DND-41 (cell line): Measurements from ENCODE around the gene RBM22.

Experiments
- ATAC-seq: fragments of 200-7000 bp; cut with Tn5 transposase; 3 replicates; pipeline ENCODE4 v1.9.1; 2021; ENCODE audit warnings: low read depth; ENCODE audit not compliant: insufficient read depth
- DNase-seq: peaks from one replicate; pipeline ENCODE4 v3.0.0-alpha.2; 2020
- H2AFZ ChIP-seq: 2 replicates; pipeline ENCODE4 v1.6.0; 2012; ENCODE audit warnings: low read depth, low read length
- H3K27ac ChIP-seq: 2 replicates; pipeline ENCODE4 v1.5.1; 2012; ENCODE audit warnings: low read length, inconsistent platforms
- H3K27me3 ChIP-seq: fragments of 200-600 bp; sonication (generic); 2 replicates; pipeline ENCODE4 v1.6.0; 2012; ENCODE audit warnings: low read length, mild to moderate bottlenecking, inconsistent platforms; ENCODE audit not compliant: insufficient read depth, poor library complexity
- H3K36me3 ChIP-seq: 2 replicates; pipeline ENCODE4 v1.5.1; 2012; ENCODE audit warnings: low read length, inconsistent platforms; ENCODE audit not compliant: insufficient read depth
- H3K4me1 ChIP-seq: 2 replicates; pipeline ENCODE4 v1.5.1; 2012; ENCODE audit warnings: mild to moderate bottlenecking, low read length; ENCODE audit not compliant: insufficient read depth
- H3K4me2 ChIP-seq: 2 replicates; pipeline ENCODE4 v1.6.0; 2012; ENCODE audit warnings: mild to moderate bottlenecking, moderate library complexity, low read length, inconsistent platforms; ENCODE audit not compliant: insufficient read depth
- H3K4me3 ChIP-seq, 2 experiments: fragments of 200-600 bp in 1 of 2; shearing (Covaris generic) in 1 of 2; 2 replicates each; pipeline ENCODE4 v1.5.1; 2012 to 2016; ENCODE audit warnings: inconsistent platforms in 2 of 2, low read length in 2 of 2, mild to moderate bottlenecking in 2 of 2, low read depth in 1 of 2, moderate library complexity in 1 of 2
- H3K79me2 ChIP-seq: 2 replicates; pipeline ENCODE4 v1.6.0; 2012; ENCODE audit warnings: low read length, inconsistent platforms; ENCODE audit not compliant: insufficient read depth
- H3K9ac ChIP-seq: 2 replicates; pipeline ENCODE4 v1.6.0; 2012; ENCODE audit warnings: low read depth, mild to moderate bottlenecking, inconsistent platforms, low read length, moderate library complexity
- H3K9me3 ChIP-seq: 2 replicates; pipeline ENCODE4 v1.5.1; 2012; ENCODE audit warnings: low read length, moderate library complexity, mild to moderate bottlenecking, inconsistent platforms; ENCODE audit not compliant: insufficient read depth, severe bottlenecking
- H4K20me1 ChIP-seq: 2 replicates; pipeline ENCODE4 v1.6.0; 2012; ENCODE audit warnings: low read length; ENCODE audit not compliant: insufficient read depth
- EZH2 ChIP-seq: IDR thresholded peaks from 3 replicates; pipeline ENCODE4 v1.6.1; 2012; ENCODE audit warnings: borderline replicate concordance, low read depth, mild to moderate bottlenecking, moderate library complexity, low read length, inconsistent platforms; ENCODE audit not compliant: severe bottlenecking
- TF ChIP-seq, protein P1 (sequence below): IDR thresholded peaks from 2 replicates; pipeline ENCODE4 v1.5.1; 2012; ENCODE audit warnings: borderline replicate concordance, low read length, moderate library complexity, mild to moderate bottlenecking; ENCODE audit not compliant: poor library complexity, severe bottlenecking; ENCODE audit errors: extremely low read depth

The RBM22 gene

DNA sequence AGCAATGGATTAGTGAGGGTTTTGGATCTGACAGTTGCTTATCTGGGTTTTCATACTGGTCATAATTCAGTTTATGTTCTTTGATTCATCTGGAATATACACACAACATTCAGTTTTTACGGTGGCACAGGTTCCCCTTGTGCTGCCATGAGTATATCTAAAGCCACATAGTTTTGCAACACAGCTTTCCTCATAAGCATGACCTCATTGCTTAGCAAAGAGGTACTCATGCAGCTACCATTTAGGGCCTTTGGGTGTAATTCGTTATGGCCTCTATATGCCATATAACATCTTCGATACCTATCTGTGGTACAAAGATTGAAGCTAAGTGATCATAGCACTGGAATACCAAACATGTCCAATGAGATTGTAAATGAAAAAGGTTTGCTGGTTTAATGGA, 2.9 kb upstream of the RBM22 start:
- Histone ChIP-seq H3K27ac (no peak overlapping the region), H3K4me2 (no peak overlapping the region), H3K36me3 (peaks cover 17% of the 10 kb centered on the region), H3K9me3 (no peaks in the 10 kb centered on the region), H3K79me2 (peaks cover 21% of the 10 kb centered on the region), H3K27me3 (no peaks in the 10 kb centered on the region), H3K9ac (no peak overlapping the region), H4K20me1 (peaks cover 6% of the 10 kb centered on the region; the same call in 1 of the 2 replicates), H3K4me1 (peaks cover 26% of the 10 kb centered on the region), H3K4me3 (no peak overlapping the region), H2AFZ (no peak overlapping the region)
- TF ChIP-seq EZH2, result no peak
- TF ChIP-seq, protein P1, sequence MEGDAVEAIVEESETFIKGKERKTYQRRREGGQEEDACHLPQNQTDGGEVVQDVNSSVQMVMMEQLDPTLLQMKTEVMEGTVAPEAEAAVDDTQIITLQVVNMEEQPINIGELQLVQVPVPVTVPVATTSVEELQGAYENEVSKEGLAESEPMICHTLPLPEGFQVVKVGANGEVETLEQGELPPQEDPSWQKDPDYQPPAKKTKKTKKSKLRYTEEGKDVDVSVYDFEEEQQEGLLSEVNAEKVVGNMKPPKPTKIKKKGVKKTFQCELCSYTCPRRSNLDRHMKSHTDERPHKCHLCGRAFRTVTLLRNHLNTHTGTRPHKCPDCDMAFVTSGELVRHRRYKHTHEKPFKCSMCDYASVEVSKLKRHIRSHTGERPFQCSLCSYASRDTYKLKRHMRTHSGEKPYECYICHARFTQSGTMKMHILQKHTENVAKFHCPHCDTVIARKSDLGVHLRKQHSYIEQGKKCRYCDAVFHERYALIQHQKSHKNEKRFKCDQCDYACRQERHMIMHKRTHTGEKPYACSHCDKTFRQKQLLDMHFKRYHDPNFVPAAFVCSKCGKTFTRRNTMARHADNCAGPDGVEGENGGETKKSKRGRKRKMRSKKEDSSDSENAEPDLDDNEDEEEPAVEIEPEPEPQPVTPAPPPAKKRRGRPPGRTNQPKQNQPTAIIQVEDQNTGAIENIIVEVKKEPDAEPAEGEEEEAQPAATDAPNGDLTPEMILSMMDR, result no peak
- DNase-seq (no peak), ATAC-seq (no peak)

DNA sequence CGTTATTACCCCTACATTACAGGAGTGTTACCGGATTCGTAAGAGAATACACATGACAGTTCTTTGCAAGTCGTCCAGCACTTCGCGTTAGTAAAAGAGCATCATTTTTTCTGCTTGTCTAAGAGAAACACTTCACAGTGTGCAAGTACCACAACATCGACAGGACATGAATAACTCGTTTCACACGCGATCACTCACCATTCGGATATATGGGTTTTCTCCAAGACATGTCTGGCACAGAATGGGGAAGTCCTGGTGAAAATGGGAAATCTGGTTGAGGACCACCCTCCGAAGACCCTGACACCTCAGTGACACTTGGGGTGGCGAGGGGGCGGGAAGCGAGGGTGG, 642 bp downstream of the RBM22 start:
- no peak for TF ChIP-seq EZH2
- TF ChIP-seq, protein P1, result no peak
- Histone ChIP-seq H3K4me2 (peak overlapping the region; percentile 90), H3K9me3 (no peaks in the 10 kb centered on the region), H3K79me2 (peaks cover 28% of the 10 kb centered on the region), H3K4me3 (peak overlapping the region; percentile 73 to 85), H2AFZ (peak overlapping the region; percentile 99), H3K36me3 (peaks cover 43% of the 10 kb centered on the region), H3K9ac (peak overlapping the region; percentile 93), H3K27ac (peak overlapping the region; percentile 96), H3K4me1 (peaks cover 26% of the 10 kb centered on the region), H3K27me3 (no peaks in the 10 kb centered on the region), H4K20me1 (peaks cover 6% of the 10 kb centered on the region; the same call in 1 of the 2 replicates)
- DNase-seq (no peak), ATAC-seq (no peak)

DNA sequence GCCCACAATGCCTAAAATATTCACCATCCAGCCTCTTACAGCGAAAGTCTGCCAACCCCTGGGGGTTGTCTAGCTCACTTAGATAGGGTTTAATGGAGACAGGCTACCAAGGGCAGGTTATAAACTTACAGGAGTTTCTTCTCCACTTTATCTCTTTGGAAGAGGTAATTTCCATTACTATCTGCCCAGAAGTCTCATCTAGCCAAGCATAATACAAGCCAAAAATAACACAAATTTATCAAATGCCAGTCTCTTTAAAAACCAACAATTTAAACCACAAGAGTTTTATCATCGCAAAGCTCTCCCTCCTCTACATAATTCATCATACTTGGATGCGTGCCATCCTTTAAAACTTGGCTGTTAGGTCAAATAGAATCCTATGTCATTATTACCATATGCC, 6.2 kb downstream of the RBM22 start:
- peaks cover 16% of the 10 kb centered on the region for H3K79me2 ChIP-seq
- no peaks in the 10 kb centered on the region for H3K27me3 ChIP-seq
- DNase-seq, result no peak
- TF ChIP-seq, protein P1, result no peak
- TF ChIP-seq EZH2, result no peak
- no peaks in the 10 kb centered on the region for H3K9me3 ChIP-seq
- no peak overlapping the region for H3K4me3 ChIP-seq
- H3K9ac ChIP-seq, result no peak overlapping the region
- no peak overlapping the region for H3K4me2 ChIP-seq
- no peak for ATAC-seq
- H3K27ac ChIP-seq, result no peak overlapping the region
- no peak overlapping the region for H2AFZ ChIP-seq
- peaks cover 91% of the 10 kb centered on the region for H3K36me3 ChIP-seq
- H3K4me1 ChIP-seq, result peaks cover 7% of the 10 kb centered on the region
- peaks cover 5% of the 10 kb centered on the region; the same call in 1 of the 2 replicates for H4K20me1 ChIP-seq

DNA sequence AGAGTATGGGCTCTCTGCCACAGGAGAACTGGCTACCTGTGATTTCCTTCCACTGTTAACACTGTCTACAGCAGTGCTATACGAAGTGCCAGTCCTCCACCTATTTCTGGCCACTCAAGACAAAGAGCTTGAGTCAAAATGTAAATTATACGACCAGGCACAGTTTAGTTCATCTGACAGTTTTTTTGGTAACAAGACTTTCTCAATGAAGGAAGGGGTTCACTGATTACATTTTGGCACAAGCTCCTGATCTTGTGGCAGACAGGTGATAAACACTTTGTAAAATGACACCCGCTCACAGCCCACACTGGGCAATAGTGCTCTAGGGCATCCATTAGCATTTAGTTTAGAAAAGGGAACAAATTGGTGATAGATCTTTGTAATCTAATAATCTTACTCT, 8.6 kb downstream of the RBM22 start:
- TF ChIP-seq EZH2, result no peak
- TF ChIP-seq, protein P1, result no peak
- H3K9ac ChIP-seq, result no peak overlapping the region
- H3K4me1 ChIP-seq, result no peaks in the 10 kb centered on the region
- H2AFZ ChIP-seq, result no peak overlapping the region
- H3K4me3 ChIP-seq, result no peak overlapping the region
- H4K20me1 ChIP-seq, result no peaks in the 10 kb centered on the region
- DNase-seq, result no peak
- H3K79me2 ChIP-seq, result no peaks in the 10 kb centered on the region
- no peaks in the 10 kb centered on the region for H3K9me3 ChIP-seq
- H3K27ac ChIP-seq, result no peak overlapping the region
- peaks cover 72% of the 10 kb centered on the region for H3K36me3 ChIP-seq
- no peak for ATAC-seq
- no peaks in the 10 kb centered on the region for H3K27me3 ChIP-seq
- H3K4me2 ChIP-seq, result no peak overlapping the region
